HCT116 (cell line): ENCODE data around the gene KAT5. TPM values are rescaled to one million over a fixed set of nuclear protein-coding genes. Genes with fewer than 3 reads are reported as not detected.

ENCODE experiments used
- ATAC-seq: fragments of 200-7000 bp; cut with Tn5 transposase; 2 replicates; pipeline ENCODE4 v1.9.1; 2020; ENCODE audit warnings: mild to moderate bottlenecking, moderate library complexity
- BruUV-seq: library from RNA; stranded (reverse); fragments of 400-500 nt; replicated peaks from 2 replicates; lab custom pipeline; 2021; lab: Mats Ljungman, UMichigan
- CTCF ChIA-PET: fragments of 300-600 bp; sonication (Branson Sonifier 250); formaldehyde crosslinking; loops from one replicate; lab custom pipeline; 2021; ENCODE audit warnings: antibody characterized with exemption; lab: Charles Lee
- POLR2A ChIA-PET: fragments of 300-600, 350-600 bp; sonication (Branson Sonifier 250); formaldehyde crosslinking; loops from one replicate; lab custom pipeline; 2021; ENCODE audit warnings: antibody characterized with exemption; lab: Charles Lee
- RAD21 ChIA-PET, 2 experiments: fragments of 300-600 bp; sonication (Branson Sonifier 250); formaldehyde crosslinking; loops; one replicate each; lab custom pipeline; 2023; ENCODE audit warnings: low total read pairs in 2 of 2; ENCODE audit not compliant: uncharacterized antibody in 2 of 2, unreplicated experiment in 2 of 2, low non-redundant PET in 1 of 2; lab: Charles Lee
- DNase-seq: peaks from one replicate; pipeline ENCODE4 v3.0.0-alpha.2; 2010; ENCODE audit warnings: low read depth, low spot score
- H2AFZ ChIP-seq: fragments of 200-600 bp; shearing (Covaris generic), sonication (generic); 2 replicates; pipeline ENCODE4 v1.6.1; 2017; ENCODE audit warnings: low read depth, mixed run types, mixed read lengths, antibody characterized with exemption, low read length; ENCODE audit not compliant: poor library complexity, severe bottlenecking
- H3K27ac ChIP-seq: 2 replicates; pipeline ENCODE4 v1.5.1; 2012; ENCODE audit warnings: low read depth, low read length
- H3K27me3 ChIP-seq: fragments of 200-600 bp; sonication (generic); 2 replicates; pipeline ENCODE4 v1.6.1; 2016; ENCODE audit warnings: mixed run types, low read length, mixed read lengths; ENCODE audit not compliant: insufficient read depth
- H3K36me3 ChIP-seq, 2 experiments: fragments of 200-500 bp in 1 of 2; fragments of 200-600 bp in 1 of 2; sonication (Bioruptor generic) in 1 of 2; sonication (generic) in 1 of 2; 2 replicates each; pipeline versions ENCODE4 v1.5.1 to v1.6.1; 2014 to 2016; ENCODE audit warnings: low read length in 2 of 2, inconsistent platforms in 1 of 2, mixed read lengths in 1 of 2, mixed run types in 1 of 2; ENCODE audit not compliant: insufficient read depth in 2 of 2, control insufficient read depth in 1 of 2
- H3K4me1 ChIP-seq, 2 experiments: fragments of 200-600 bp in 1 of 2; sonication (generic) in 1 of 2; 2 replicates each; pipeline versions ENCODE4 v1.5.1 to v1.6.1; 2012 to 2017; ENCODE audit warnings: low read length in 2 of 2, inconsistent platforms in 1 of 2, mild to moderate bottlenecking in 1 of 2, mixed read lengths in 1 of 2, mixed run types in 1 of 2, moderate library complexity in 1 of 2; ENCODE audit not compliant: insufficient read depth in 2 of 2, control insufficient read depth in 1 of 2
- H3K4me2 ChIP-seq: fragments of 200-600 bp; sonication (generic); 2 replicates; pipeline ENCODE4 v1.6.1; 2017; ENCODE audit warnings: mixed run types, low read length, mixed read lengths
- H3K4me3 ChIP-seq, 2 experiments: fragments of 200-600 bp in 1 of 2; sonication (generic) in 1 of 2; replicated peaks in 1 of 2; 2 replicates each; pipeline ENCODE4 v1.5.1; 2011 to 2016; ENCODE audit warnings: low read length in 2 of 2, control low read depth in 1 of 2, low read depth in 1 of 2, mild to moderate bottlenecking in 1 of 2, mixed read lengths in 1 of 2, mixed run types in 1 of 2
- H3K79me2 ChIP-seq: fragments of 200-600 bp; sonication (generic); 2 replicates; pipeline ENCODE4 v1.6.1; 2017; ENCODE audit warnings: mild to moderate bottlenecking, mixed run types, low read length, moderate library complexity, mixed read lengths; ENCODE audit not compliant: insufficient read depth
- H3K9ac ChIP-seq: fragments of 200-600 bp; sonication (generic); 2 replicates; pipeline ENCODE4 v1.6.1; 2016; ENCODE audit warnings: low read length, mixed read lengths
- H3K9me2 ChIP-seq: fragments of 200-600 bp; sonication (generic), shearing (Covaris generic); 2 replicates; pipeline ENCODE4 v1.6.1; 2017; ENCODE audit warnings: mixed run types, mild to moderate bottlenecking, moderate library complexity; ENCODE audit not compliant: insufficient read depth
- H3K9me3 ChIP-seq, 2 experiments: fragments of 200-500 bp in 1 of 2; fragments of 200-600 bp in 1 of 2; sonication (Bioruptor generic) in 1 of 2; sonication (generic) in 1 of 2; 2 replicates each; pipeline ENCODE4 v1.6.1; 2014 to 2017; ENCODE audit warnings: low read length in 2 of 2, mixed read lengths in 2 of 2, inconsistent platforms in 1 of 2, low read depth in 1 of 2, mild to moderate bottlenecking in 1 of 2, mixed run types in 1 of 2, moderate library complexity in 1 of 2; ENCODE audit not compliant: control insufficient read depth in 1 of 2, insufficient read depth in 1 of 2
- H4K20me1 ChIP-seq: fragments of 200-600 bp; sonication (generic), shearing (Covaris generic); 2 replicates; pipeline ENCODE4 v1.6.1; 2017; ENCODE audit warnings: mixed run types, mild to moderate bottlenecking, moderate library complexity; ENCODE audit not compliant: insufficient read depth
- ATF3 ChIP-seq: IDR thresholded peaks from 2 replicates; pipeline ENCODE4 v1.6.1; 2012
- CBX3 ChIP-seq: IDR thresholded peaks from 2 replicates; pipeline ENCODE4 v1.6.1; 2012; ENCODE audit warnings: low read depth
- CTCF ChIP-seq, 3 experiments: fragments of 200-600 bp in 1 of 3; sonication (generic) in 1 of 3; IDR thresholded peaks in 2 of 3; conservative IDR thresholded peaks in 1 of 3; 2 replicates each; pipeline ENCODE4 v1.5.1; 2012 to 2017; ENCODE audit warnings: low read depth in 2 of 3, low read length in 2 of 3, antibody characterized with exemption in 1 of 3, borderline replicate concordance in 1 of 3, control low read depth in 1 of 3, mild to moderate bottlenecking in 1 of 3, mixed read lengths in 1 of 3, mixed run types in 1 of 3, moderate library complexity in 1 of 3; ENCODE audit not compliant: insufficient read depth in 1 of 3
- EGR1 ChIP-seq: IDR thresholded peaks from 2 replicates; pipeline ENCODE4 v1.6.1; 2012; ENCODE audit warnings: low read depth
- ELF1 ChIP-seq: IDR thresholded peaks from 2 replicates; pipeline ENCODE4 v1.6.1; 2012; ENCODE audit warnings: low read depth, borderline replicate concordance
- EZH2 ChIP-seq: fragments of 200-600 bp; sonication (generic); IDR thresholded peaks from 2 replicates; pipeline ENCODE4 v1.6.1; 2017; ENCODE audit warnings: antibody characterized with exemption, mixed run types
- EZH2phosphoT487 ChIP-seq: fragments of 200-600 bp; IDR thresholded peaks from 2 replicates; pipeline ENCODE4 v1.6.1; 2018; ENCODE audit warnings: antibody characterized with exemption, borderline replicate concordance
- FOSL1 ChIP-seq: IDR thresholded peaks from 2 replicates; pipeline ENCODE4 v1.6.1; 2012; ENCODE audit warnings: low read depth
- JUND ChIP-seq: IDR thresholded peaks from 2 replicates; pipeline ENCODE4 v1.6.1; 2012
- MAX ChIP-seq: IDR thresholded peaks from 2 replicates; pipeline ENCODE4 v1.6.1; 2012
- POLR2A ChIP-seq: IDR thresholded peaks from 2 replicates; pipeline ENCODE4 v1.7.0; 2011; ENCODE audit warnings: borderline replicate concordance; ENCODE audit not compliant: insufficient read depth, insufficient read length; ENCODE audit errors: extremely low read depth
- POLR2AphosphoS5 ChIP-seq: IDR thresholded peaks from 2 replicates; pipeline ENCODE4 v1.6.1; 2011; ENCODE audit warnings: mild to moderate bottlenecking, low read depth, low read length, moderate library complexity
- RAD21 ChIP-seq: IDR thresholded peaks from 2 replicates; pipeline ENCODE4 v1.6.1; 2012; ENCODE audit warnings: low read depth, mild to moderate bottlenecking
- REST ChIP-seq: IDR thresholded peaks from 2 replicates; pipeline ENCODE4 v1.6.1; 2012; ENCODE audit warnings: low read depth
- SP1 ChIP-seq: IDR thresholded peaks from 2 replicates; pipeline ENCODE4 v1.6.1; 2012; ENCODE audit warnings: low read depth
- YY1 ChIP-seq: IDR thresholded peaks from 2 replicates; pipeline ENCODE4 v1.6.1; 2011; ENCODE audit warnings: low read length, low read depth, moderate library complexity, mild to moderate bottlenecking; ENCODE audit not compliant: insufficient replicate concordance; ENCODE audit errors: extremely low read depth
- ZFX ChIP-seq: fragments of 450-650 bp; IDR thresholded peaks from 2 replicates; pipeline ENCODE4 v1.6.1; 2017
- ZNF274 ChIP-seq: fragments of 200-500 bp; sonication (Bioruptor generic); IDR thresholded peaks from 2 replicates; pipeline ENCODE4 v1.6.1; 2014; ENCODE audit warnings: mild to moderate bottlenecking, low read depth, low read length, inconsistent platforms
- intact Hi-C: fragments of 100-400 bp; cut with micrococcal nuclease; formaldehyde crosslinking; loops from 2 replicates; pipeline ENCODE4 v1.10.0; 2022
- total RNA-seq: library from RNA; stranded (reverse); gene quantifications from one replicate; pipeline ENCODE4 v1.2.1, GENCODE V29; 2021; ENCODE audit not compliant: unreplicated experiment

KAT5 gene
- total RNA-seq, 1 experiment from 2014 or later, result 78.7 TPM

GRCh38 chr11:65662799-65663638 is 49.0 kb upstream of the KAT5 start, which contains the start of gene RELA:
TSS of gene RELA (minus strand) at chr11:65662916. CDS start at chr11:65662832, 84 bp downstream.
- no peaks in the 10 kb centered on the region for H4K20me1 ChIP-seq
- BruUV-seq, result TSS peak; percentile 89
- peak within 1 kb of the TSS; percentile 2 for H2AFZ ChIP-seq
- POLR2A ChIA-PET, result interaction anchor here (0.9 to 3.1 kb wide), 4 partner anchors 8 to 48 kb away, joined by 3 to 24 read pairs (median 4); partner anchors contain the start of gene PCNX3
- CTCF ChIA-PET, result interaction anchor here (0.5 to 1.4 kb wide), 7 partner anchors 25 to 197 kb away, joined by 3 to 4 read pairs (median 4); partner anchors contain the start of genes KAT5, MUS81 and SIPA1
- RAD21 ChIA-PET, result interaction anchor here (0.6 to 1.0 kb wide), 3 partner anchors 25 to 123 kb away, joined by 5 to 7 read pairs (median 6); partner anchors contain the start of gene SIPA1 (in 1 of the 2)
- no peaks in the 10 kb centered on the region for H3K27me3 ChIP-seq
- ATAC-seq, result peak; percentile 88
- H3K4me3 ChIP-seq, result peak within 1 kb of the TSS; percentile 86 to 100
- H3K9me3 ChIP-seq, result no peaks in the 10 kb centered on the region
- DNase-seq, result peak; percentile 84
- peaks cover 25 to 32% of the 10 kb centered on the region in 2 experiments; a peak in 3 of 4 replicates for H3K36me3 ChIP-seq
- H3K79me2 ChIP-seq, result peaks cover 41% of the 10 kb centered on the region
- peak within 1 kb of the TSS; percentile 95 for H3K9ac ChIP-seq
- peak within 1 kb of the TSS; percentile 95 for H3K27ac ChIP-seq
- H3K4me2 ChIP-seq, result peak within 1 kb of the TSS; percentile 88
- H3K9me2 ChIP-seq, result no peaks in the 10 kb centered on the region
- peaks cover 17 to 24% of the 10 kb centered on the region in 2 experiments for H3K4me1 ChIP-seq
- intact Hi-C loops, result no loop called here
- peak; percentile 39; the same call in 1 of the 2 replicates for TF ChIP-seq FOSL1
- TF ChIP-seq CBX3, result no peak
- TF ChIP-seq ATF3, result no peak
- peak; percentile 34; the same call in 1 of the 2 replicates for TF ChIP-seq JUND
- no peak for TF ChIP-seq CTCF (IDR thresholded peaks at IDR 0.05 in 2 of 3, conservative IDR thresholded peaks at IDR 0.05 in 1 of 3; ENCODE audit: borderline replicate concordance in 1 of 3, insufficient read depth in 1 of 3, low read depth in 2 of 3, low read length in 2 of 3)
- TF ChIP-seq EGR1, result no peak
- TF ChIP-seq SP1, result peak; percentile 69
- TF ChIP-seq POLR2A, result peak; percentile 82
- no peak for TF ChIP-seq EZH2
- TF ChIP-seq ELF1, result no peak
- no peak for TF ChIP-seq ZNF274
- TF ChIP-seq ZFX, result peak; percentile 85
- TF ChIP-seq MAX, result peak; percentile 46; the same call in 1 of the 2 replicates
- TF ChIP-seq RAD21, result no peak
- TF ChIP-seq EZH2phosphoT487, result no peak
- TF ChIP-seq POLR2AphosphoS5, result peak; percentile 53
- TF ChIP-seq YY1, result no peak
- no peak for TF ChIP-seq REST
